GM18519 (cell line): ENCODE measurements around the gene ORC3.
A peak's percentile ranks its signal among the peaks of the same experiment; 100 is the strongest.

Source experiments
- ATAC-seq: cut with Tn5 transposase; IDR thresholded peaks from one replicate; pipeline ENCODE4 v1.9.1; 2021; ENCODE audit warnings: mild to moderate bottlenecking, moderate library complexity; ENCODE audit not compliant: unreplicated experiment, low FRiP score

ORC3 gene

GRCh38 chr6:87589693-87590416 lies at the start of gene ORC3, which contains the start of gene RARS2:
Gene ORC3 (plus strand): TSS chr6:87590135. CDS start chr6:87590169, 34 bp downstream.
Gene RARS2 (minus strand): TSS chr6:87589987. CDS start chr6:87589957, 30 bp downstream.
- ATAC-seq = peak; percentile 99

GRCh38 chr6:87540539-87540938 lies 49.4 kb upstream of the ORC3 start:
- ATAC-seq = no peak

- no peak for ATAC-seq
Observed at GRCh38 chr6:87541041-87541440, 48.9 kb upstream of the ORC3 start.

- ATAC-seq = no peak
Observed at GRCh38 chr6:87541744-87542143, 48.2 kb upstream of the ORC3 start.

GRCh38 chr6:87543696-87544473 lies 46.0 kb upstream of the ORC3 start:
- no peak for ATAC-seq

- no peak for ATAC-seq
Observed at GRCh38 chr6:87544474-87544735, 45.5 kb upstream of the ORC3 start.

GRCh38 chr6:87551799-87552198 lies 38.1 kb upstream of the ORC3 start:
- ATAC-seq = no peak

GRCh38 chr6:87553159-87553765 lies 36.7 kb upstream of the ORC3 start:
- ATAC-seq = no peak

- ATAC-seq = no peak
Observed at GRCh38 chr6:87555506-87555905, 34.4 kb upstream of the ORC3 start.

- no peak for ATAC-seq
Observed at GRCh38 chr6:87558446-87558845, 31.5 kb upstream of the ORC3 start.

GRCh38 chr6:87561017-87561416 lies 28.9 kb upstream of the ORC3 start:
- no peak for ATAC-seq

- no peak for ATAC-seq
Observed at GRCh38 chr6:87572021-87572420, 17.9 kb upstream of the ORC3 start.

- peak; percentile 60 for ATAC-seq
Observed at GRCh38 chr6:87572883-87573282, 17.1 kb upstream of the ORC3 start.

GRCh38 chr6:87573307-87574024 lies 16.5 kb upstream of the ORC3 start:
- no peak for ATAC-seq

- no peak for ATAC-seq
Observed at GRCh38 chr6:87574237-87574804, 15.6 kb upstream of the ORC3 start.

- no peak for ATAC-seq
Observed at GRCh38 chr6:87575423-87575822, 14.5 kb upstream of the ORC3 start.

- no peak for ATAC-seq
Observed at GRCh38 chr6:87583822-87584221, 6.1 kb upstream of the ORC3 start.

- no peak for ATAC-seq
Observed at GRCh38 chr6:87586371-87587077, 3.4 kb upstream of the ORC3 start.

GRCh38 chr6:87588756-87589407 lies 1.1 kb upstream of the ORC3 start:
- ATAC-seq = no peak
